GM18517 (cell line): ENCODE measurements around the gene OLFM1.

ENCODE experiments used
- ATAC-seq: cut with Tn5 transposase; IDR thresholded peaks from one replicate; pipeline ENCODE4 v1.9.1; 2021; ENCODE audit warnings: mild to moderate bottlenecking, moderate library complexity; ENCODE audit not compliant: unreplicated experiment

The OLFM1 gene

DNA sequence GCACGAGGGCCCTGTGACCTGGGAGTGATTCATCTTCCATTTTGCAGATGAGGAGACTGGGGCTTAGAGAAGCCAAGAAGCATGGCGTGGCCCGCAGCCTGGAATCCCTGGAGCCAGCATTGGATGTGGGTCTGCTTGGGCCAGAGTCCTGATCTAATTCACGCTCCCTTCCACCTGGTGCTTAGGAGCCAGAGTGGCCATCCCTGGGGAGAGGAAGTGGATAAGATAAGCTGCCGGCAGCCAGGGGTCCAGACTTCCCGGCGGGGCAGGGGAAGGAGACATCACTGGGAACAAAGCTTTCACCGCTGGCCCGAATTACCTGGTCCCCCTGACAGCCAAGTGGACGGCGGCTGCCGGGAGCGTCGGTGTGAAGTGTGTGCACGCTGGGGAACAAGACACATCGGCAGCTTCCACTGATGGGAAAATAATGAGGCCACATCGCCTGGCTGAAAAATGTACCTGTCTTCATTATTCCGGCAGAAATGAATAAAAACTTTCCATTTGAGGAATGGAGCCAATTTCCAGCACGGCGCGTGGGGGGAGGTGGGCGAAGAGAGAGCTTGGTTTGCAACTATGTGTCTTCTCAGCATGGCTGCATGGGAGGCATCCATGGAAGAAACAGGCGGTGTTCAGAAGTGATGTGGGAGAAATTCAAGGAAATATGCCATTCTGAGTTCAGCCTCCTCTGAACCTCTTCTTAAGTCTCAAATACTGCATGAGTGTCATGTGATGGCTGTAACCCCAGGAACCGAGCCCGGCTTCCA, 78.5 kb downstream of the OLFM1 start:
- ATAC-seq = no peak

DNA sequence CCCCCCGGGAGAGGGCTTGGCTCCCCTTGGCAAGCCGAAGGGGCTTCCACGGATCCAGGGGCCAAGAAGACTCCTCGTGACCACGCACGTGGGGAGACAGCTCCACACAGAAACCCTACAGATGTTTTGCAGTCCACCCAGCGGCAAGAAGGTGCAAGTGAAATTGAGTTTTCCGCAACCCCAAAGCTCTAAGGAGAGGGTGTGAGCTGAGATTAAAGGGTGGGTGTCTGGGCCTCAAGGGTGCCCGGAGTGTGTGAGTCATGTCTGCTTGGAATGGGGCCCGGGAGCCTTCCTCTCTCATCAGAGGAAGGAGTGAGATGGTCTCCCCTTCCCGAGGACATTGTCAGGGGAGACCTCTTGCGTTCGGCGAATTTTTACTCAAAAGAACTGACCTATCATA, 79.1 kb downstream of the OLFM1 start:
- no peak for ATAC-seq

DNA sequence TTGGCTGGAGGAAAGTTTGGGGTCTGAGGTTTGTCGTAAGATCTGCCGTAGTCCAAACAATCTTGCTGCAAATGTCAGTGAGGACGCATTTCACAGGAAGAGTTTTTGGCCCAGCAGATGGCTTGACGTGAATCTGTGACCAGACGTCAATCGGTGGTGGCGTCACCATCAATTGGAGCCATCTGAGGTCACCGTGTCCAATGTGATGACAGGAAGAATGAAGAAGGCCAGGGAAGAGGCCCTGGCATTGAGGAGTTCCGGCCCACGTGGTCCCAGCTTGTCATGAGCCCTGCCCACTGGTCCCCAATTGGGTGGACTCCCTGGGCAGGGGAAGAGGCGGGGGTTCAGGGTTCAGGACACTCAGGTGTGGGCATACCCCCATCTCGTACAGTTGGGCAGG, 79.9 kb downstream of the OLFM1 start:
- ATAC-seq = no peak

DNA sequence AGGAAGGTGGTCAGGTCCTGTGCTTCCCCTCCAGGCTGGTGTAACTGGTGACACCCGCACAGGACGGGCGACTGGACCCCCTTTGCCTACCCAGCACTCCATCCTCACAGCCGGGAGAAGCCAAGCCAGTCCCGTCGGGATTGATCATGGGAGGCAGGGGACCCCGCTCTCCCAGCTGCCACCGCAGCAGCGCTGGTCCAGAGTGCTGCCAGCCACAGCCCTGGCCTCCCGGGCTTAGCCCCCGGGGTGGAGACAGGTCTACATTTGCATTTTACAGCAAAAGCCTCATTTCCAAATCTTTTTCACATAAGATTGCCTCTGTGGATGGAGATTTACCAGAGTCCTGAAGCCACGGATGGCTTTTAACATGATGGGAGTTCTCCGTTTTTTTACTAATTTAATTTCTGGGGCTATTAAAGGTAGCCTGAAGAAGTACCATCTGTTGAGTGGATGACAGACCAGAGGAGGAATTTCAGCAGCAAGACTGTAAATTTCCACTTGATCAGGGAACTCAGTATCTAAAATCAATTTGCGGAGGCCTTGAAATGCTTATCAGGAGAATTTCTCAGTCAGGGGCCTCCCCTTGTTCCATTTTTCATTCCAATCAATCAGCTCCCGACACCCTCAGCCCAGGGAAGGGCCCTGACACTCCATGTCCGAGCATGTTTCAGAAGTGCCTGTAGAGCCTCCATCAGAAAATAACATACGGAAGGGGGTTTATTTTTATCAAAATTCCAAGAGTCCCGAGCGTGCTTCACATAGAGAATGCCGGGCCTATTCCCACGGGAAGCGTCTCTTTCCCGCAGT, 80.6 kb downstream of the OLFM1 start:
- no peak for ATAC-seq

DNA sequence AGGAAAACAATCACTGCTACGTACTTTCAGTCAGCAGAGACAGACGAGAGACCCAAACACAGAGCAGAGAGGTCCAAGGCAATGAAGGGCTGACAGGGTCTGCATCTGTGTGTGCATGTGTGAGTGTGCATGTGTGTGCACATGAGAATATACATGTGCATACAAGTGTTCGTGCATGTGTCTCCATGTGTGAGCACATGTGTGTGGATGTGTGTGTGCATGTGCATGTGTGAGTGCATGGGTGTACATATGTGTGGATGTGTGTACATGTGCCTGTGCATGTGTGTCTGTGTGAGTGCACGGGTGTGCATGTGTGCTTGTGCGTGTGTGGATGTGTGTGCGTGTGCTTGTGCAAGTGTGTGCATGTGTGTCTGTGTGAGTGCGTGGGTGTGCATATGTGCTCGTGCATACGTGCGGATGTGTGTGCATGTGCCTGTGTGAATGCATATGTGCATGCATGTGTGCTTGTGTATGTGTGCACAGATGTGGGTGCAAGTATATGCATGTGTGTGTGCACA, 82.3 kb downstream of the OLFM1 start:
- no peak for ATAC-seq

DNA sequence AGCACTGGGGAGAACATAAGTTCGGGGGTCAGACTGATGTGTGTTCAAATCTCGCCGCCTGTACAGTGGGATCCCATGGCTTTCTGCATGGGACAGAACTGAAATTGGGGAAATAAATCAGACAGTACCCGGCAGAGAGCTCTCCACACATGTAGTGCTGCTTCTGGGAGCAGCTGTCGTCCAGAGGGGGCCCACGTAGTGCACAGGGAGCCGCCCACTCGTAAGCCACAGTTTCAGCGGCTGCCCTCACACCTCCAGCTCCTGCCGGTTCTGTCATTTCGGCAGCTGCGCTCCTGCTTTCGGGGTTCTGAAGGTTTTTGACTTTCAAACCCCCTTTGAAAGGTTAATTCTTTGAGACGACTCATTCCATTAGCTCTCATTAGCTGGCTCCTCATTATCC, 83.1 kb downstream of the OLFM1 start:
- no peak for ATAC-seq
